Fibroblast of skin of right quadriceps (primary cell): ENCODE measurements around the gene ORM2.
A peak's percentile ranks its signal among the peaks of the same experiment; 100 is the strongest.

Source experiments
- DNase-seq: peaks from one replicate; pipeline ENCODE4 v3.0.0-alpha.2; 2013

The ORM2 gene

DNA sequence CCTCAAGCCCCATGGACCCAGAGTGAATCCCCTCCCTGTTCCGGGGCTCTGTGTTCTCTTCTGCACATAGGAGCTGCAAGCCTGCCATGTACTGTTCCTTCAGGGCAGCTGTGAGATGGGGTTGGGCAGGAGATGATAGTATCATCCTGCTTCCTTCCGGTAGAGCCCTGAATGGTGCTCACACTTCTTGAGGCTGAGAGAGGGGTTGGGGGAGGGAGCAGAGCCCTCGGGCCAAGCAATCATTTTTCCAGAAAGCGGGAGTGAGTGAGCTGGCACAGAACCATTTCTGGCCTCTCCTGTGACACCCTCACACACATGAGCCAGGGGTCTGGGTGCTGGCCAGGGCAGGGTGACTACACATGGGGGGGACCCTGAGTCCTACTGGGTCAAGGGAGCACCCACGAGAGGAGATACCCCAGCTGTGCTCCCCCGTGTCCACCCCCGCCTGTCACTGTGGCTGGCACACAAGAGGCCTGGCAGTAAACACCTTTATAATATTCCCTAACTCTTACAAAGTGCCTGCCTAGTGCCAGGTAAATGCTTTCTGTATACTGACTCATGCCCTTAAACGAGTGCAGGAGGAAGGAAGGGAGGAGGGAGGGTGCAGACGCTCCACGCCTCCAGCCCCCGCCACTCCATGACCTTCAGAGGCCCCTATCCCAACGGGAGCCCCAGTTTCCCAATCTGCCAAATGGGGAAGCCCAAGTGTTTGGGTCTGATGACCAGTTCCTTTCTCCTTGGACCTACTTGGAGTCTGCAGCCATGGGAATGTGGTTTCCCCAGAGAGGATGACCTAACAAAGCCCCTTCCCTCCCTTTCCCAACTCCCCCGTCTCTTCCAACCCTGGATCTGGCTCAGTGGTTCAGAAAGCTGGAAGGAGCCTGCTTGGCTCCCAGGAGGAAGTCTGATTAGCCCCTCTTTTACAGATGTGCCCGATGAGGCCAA is 42.6 kb downstream of the ORM2 start:
- peak; percentile 46 for DNase-seq

DNA sequence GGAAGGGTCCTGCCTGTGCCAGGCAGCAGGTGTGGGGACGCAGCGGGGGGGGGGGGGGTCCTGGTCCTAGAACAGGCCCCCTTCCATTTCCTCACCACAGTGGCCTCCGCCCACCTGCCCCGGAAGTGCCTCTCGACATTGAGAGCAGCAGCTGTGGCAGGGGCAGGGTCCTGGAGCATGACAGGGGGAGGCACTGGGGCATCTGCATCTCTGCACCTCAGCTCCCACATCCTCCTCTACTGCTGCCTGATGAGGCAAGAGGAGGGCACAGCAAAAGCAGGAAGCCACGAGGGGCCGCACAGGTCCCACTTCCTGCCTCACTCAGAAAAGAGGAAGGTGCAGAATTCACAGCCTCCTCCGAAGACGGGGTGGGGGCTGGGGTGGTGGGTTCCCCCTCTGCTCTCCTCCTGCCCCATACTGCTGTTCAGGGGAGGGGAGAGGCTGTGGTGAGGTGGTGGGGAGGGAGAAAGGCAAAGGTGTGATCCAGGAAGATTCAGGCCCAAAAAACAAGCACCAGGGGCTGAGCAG is 43.3 kb downstream of the ORM2 start:
- DNase-seq: no peak

DNA sequence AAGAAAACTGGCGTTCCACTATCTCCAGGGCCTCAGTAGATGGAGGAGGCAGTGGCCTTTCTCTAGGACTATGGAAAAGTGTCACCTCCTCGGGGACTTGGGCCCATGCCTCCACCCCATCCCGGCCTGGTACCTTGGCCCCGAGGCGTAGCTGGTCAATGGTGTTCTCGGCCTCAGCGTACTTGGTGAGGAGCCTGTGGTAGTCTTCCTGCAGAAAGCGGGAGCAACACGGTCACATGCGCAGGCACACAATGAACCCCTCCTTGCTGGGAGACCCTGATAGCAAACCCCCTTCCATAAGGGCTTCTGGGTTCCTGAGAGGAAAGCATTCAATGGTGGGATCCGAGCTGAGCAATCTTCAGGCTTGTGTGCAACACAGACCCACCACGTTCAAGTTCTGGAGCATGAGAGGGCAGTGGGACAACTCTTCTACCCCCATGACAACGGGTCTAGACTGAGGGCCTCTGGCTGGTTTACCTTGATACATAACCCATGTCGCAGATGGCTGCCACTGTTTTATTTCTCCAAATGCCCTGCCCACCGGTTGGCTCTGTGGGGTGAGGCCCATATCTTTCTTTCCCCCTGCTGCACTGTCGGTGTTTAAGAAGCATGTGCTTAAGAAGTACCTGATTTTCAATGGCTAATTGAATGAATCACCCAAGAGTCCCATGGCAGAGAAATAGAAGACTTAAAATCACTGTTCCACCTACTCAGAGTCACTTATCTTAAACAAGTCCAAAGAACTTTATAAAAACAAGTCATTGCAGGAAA is 44.5 kb downstream of the ORM2 start:
- DNase-seq: no peak

DNA sequence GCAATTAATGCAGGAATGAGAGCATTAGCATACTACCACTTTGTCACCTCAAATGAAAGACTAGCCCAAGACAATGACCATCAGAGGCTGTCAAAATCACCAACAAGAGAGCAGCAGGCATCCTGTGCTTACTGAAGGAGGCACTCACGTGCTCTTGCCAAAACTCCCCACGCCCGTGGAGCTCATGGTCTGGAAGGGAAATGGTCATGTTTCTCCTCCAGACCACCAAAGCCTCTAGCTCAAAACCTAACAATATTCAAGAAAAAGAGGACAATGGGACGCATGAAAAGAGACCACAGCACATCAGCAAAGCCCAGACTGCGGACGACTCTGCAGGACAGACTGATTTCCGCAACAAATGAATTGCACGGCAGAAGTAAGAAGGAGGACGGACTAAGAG is 45.3 kb downstream of the ORM2 start:
- no peak for DNase-seq

DNA sequence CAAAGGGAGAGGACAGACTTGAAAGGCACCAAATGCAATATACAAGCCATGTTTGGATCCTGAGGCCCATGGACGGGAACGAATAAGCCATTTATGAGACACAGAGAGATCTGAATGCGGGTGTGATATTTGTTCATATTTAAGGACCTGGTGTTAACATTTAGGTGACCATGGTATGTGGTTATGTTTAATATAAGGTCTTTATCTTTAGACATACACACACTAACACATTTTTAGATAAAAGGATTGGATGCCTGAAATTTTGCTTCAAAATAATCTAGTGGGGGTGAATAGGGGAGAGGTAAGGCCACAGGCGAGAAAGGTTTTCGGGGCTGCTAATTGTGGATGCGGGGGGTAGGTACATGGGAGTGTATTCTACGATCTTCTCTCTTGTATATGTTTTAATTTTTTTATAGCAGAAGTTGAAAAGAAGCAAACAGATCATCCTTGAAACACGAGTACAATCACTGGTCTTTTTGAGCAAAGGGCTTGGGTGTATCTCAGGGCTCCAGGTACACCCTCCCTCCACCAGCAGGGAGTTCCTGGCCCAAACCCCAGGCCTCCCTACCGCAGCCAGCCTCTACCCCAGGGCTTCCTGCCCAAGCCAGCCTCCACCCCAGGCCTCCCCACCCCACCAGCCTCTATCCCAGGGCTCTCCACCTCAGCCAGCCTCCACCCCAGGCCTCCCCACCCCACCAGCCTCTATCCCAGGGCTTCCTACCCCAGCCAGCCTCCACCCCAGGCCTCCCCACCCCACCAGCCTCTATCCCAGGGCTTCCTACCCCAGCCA is 45.9 kb downstream of the ORM2 start:
- DNase-seq: no peak

DNA sequence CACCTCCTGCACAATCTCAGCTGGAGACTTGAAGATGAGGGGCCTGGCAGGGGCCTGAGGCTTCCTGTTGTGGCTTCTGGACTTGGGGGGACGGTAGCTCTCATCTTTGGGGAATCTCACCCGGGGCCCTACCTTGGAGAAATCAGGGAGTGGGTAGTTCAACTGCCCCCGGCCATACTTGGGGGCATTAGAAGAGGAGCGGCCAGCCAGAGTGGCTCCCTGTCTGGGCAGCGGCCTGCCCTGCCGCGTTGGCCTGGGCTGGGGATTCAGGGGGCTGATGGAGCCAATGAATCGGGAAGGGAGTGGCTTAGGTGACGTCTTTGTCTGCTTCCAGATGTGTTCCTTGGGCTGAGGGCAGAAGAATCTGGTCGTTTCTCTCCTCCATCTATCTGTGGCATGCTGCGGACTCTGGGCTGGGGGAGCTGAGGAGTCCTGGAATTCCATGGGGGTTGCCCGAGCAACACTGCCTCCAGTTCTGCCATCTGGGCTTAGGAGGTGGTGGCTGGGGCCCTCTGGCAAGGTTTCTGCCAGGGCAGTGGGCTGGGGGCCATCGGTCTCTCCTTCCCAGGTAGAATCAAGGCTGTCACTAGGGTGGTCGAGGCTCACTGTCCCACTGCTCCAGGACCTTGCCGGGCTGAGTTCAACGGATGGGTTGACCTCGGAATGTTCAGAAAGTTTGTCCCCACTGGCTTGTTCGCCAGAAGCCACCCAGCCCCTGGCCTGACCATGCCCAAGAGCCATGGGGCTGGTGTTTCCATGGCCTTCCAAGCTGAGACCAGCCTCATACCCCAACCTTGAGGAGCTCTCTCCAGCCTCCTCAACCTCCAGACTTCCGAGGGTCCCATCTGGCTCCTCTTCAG is 47.1 kb downstream of the ORM2 start:
- no peak for DNase-seq

DNA sequence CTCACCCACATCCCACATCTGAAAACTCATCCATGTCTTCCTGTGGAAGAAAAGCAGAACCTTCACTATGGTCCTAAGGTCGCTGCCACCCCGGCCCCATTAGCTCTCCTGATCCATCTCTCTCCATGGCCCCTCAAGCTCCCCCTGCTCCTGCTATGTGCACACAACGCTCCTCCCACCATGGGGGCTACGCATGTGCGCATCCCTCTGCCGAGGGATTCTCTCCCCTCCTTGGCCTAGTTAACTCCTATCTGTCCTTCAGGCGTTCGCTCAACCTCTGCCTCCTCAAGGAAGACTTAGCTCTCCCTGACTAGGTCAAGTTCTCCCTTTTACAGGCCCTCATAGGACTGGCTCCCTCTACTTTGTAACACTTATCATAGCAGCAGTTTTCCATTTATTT is 48.3 kb downstream of the ORM2 start:
- DNase-seq: no peak

DNA sequence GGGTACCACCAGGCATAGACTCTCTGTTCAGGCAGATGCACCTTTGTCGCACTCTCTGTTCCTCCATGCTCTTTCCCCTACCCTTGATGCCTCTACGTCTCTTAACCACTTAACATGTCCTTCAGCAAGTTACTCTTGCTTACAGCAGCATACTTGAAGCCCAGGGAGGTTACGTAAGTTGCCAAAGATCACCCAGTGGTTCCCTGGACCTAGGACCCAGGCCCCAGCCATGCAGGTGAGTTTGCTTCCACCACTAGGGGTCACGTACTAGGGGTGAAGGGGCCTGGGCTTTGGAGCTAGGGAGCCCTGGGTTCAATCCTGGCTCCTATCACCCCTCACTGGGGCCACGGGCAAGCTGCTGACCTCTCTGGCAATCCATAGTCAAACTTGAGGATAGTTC is 49.2 kb downstream of the ORM2 start:
- no peak for DNase-seq
